Measurements from ENCODE around the gene HIPK2. TPM values are rescaled to one million over a fixed set of nuclear protein-coding genes. Genes with fewer than 3 reads are reported as not detected.

The HIPK2 gene
- total RNA-seq, 1 donor from 2014 or later = 75.8 TPM

GRCh38 chr7:139566075-139566474, 211.7 kb downstream of the HIPK2 start:
- no peaks in the 10 kb centered on the region for H3K9me3 Mint-ChIP-seq
- H3K27ac Mint-ChIP-seq = no peak overlapping the region
- TF ChIP-seq CTCF (IDR thresholded peaks at IDR 0.05; ENCODE audit: unreplicated experiment) = no peak
- no peak overlapping the region for H3K4me3 Mint-ChIP-seq
- DNase-seq (ENCODE audit: low spot score in 2 of 2, unreplicated experiment in 2 of 2) = no peak
- no peaks in the 10 kb centered on the region for H3K4me1 Mint-ChIP-seq
- peaks cover 35% of the 10 kb centered on the region for H3K36me3 Mint-ChIP-seq
- H3K27me3 Mint-ChIP-seq (ENCODE audit: low read depth) = no peaks in the 10 kb centered on the region

GRCh38 chr7:139563856-139564255, 213.9 kb downstream of the HIPK2 start:
- Mint-ChIP-seq H3K27ac (no peak overlapping the region), H3K4me3 (no peak overlapping the region), H3K36me3 (peaks cover 37% of the 10 kb centered on the region), H3K27me3 (ENCODE audit: low read depth) (peaks cover 2% of the 10 kb centered on the region), H3K4me1 (no peaks in the 10 kb centered on the region), H3K9me3 (peaks cover 8% of the 10 kb centered on the region)
- DNase-seq (ENCODE audit: low spot score in 2 of 2, unreplicated experiment in 2 of 2) = no peak
- TF ChIP-seq CTCF (IDR thresholded peaks at IDR 0.05; ENCODE audit: unreplicated experiment) = no peak

- no peak overlapping the region for H3K27ac Mint-ChIP-seq
- no peak overlapping the region for H3K4me3 Mint-ChIP-seq
- peaks cover 8% of the 10 kb centered on the region for H3K9me3 Mint-ChIP-seq
- H3K36me3 Mint-ChIP-seq = peaks cover 31% of the 10 kb centered on the region
- no peaks in the 10 kb centered on the region for H3K4me1 Mint-ChIP-seq
- no peak for DNase-seq (ENCODE audit: low spot score in 2 of 2, unreplicated experiment in 2 of 2)
- no peak for TF ChIP-seq CTCF (IDR thresholded peaks at IDR 0.05; ENCODE audit: unreplicated experiment)
- H3K27me3 Mint-ChIP-seq (ENCODE audit: low read depth) = peaks cover 3% of the 10 kb centered on the region
These were observed 214.7 kb downstream of the HIPK2 start for GRCh38 chr7:139562961-139563565.

DNA sequence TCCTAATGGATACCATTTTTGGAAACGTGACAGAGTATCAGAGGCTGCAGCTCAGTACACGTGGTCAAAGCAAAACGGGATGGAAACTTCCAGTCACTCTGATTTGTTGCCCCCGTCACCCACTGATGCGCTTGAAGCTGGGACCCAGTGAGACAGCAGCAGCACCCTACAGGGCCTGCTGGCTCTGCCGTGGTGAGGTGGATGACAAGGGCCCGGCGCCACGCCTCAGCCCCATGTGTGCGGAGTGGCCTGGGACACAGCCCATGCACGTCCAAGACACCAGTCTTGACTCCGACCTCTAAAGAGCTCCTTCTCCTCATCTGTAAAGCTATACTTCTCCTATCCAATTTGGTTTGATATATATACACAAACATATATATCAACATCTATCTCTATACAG, 215.3 kb downstream of the HIPK2 start:
- no peak for DNase-seq (ENCODE audit: low spot score in 2 of 2, unreplicated experiment in 2 of 2)
- H3K36me3 Mint-ChIP-seq = peaks cover 27% of the 10 kb centered on the region
- H3K4me3 Mint-ChIP-seq = no peak overlapping the region
- H3K9me3 Mint-ChIP-seq = peaks cover 8% of the 10 kb centered on the region
- H3K4me1 Mint-ChIP-seq = no peaks in the 10 kb centered on the region
- TF ChIP-seq CTCF (IDR thresholded peaks at IDR 0.05; ENCODE audit: unreplicated experiment) = no peak
- peaks cover 9% of the 10 kb centered on the region for H3K27me3 Mint-ChIP-seq (ENCODE audit: low read depth)
- no peak overlapping the region for H3K27ac Mint-ChIP-seq

- peaks cover 19% of the 10 kb centered on the region for H3K36me3 Mint-ChIP-seq
- H3K4me1 Mint-ChIP-seq = no peaks in the 10 kb centered on the region
- peaks cover 8% of the 10 kb centered on the region for H3K9me3 Mint-ChIP-seq
- TF ChIP-seq CTCF (IDR thresholded peaks at IDR 0.05; ENCODE audit: unreplicated experiment) = no peak
- no peak for DNase-seq (ENCODE audit: low spot score in 2 of 2, unreplicated experiment in 2 of 2)
- peaks cover 9% of the 10 kb centered on the region for H3K27me3 Mint-ChIP-seq (ENCODE audit: low read depth)
- no peak overlapping the region for H3K27ac Mint-ChIP-seq
- no peak overlapping the region for H3K4me3 Mint-ChIP-seq
These were observed 217.1 kb downstream of the HIPK2 start for GRCh38 chr7:139560678-139561077.

- Mint-ChIP-seq H3K4me1 (no peaks in the 10 kb centered on the region), H3K27me3 (ENCODE audit: low read depth) (peaks cover 9% of the 10 kb centered on the region), H3K9me3 (peaks cover 8% of the 10 kb centered on the region), H3K36me3 (peaks cover 19% of the 10 kb centered on the region), H3K27ac (no peak overlapping the region), H3K4me3 (no peak overlapping the region)
- TF ChIP-seq CTCF (IDR thresholded peaks at IDR 0.05; ENCODE audit: unreplicated experiment) = no peak
- DNase-seq (ENCODE audit: low spot score in 2 of 2, unreplicated experiment in 2 of 2) = no peak
These were observed 217.6 kb downstream of the HIPK2 start for GRCh38 chr7:139560199-139560598.

Data from mesothelial cell of epicardium (in vitro differentiated cells).